T47D (cell line): ENCODE results near the gene CLDN5.

ENCODE experiments used
- DNase-seq, 2 experiments: peaks; one replicate each; pipeline versions ENCODE4 v3.0.0 to v3.0.0-alpha.2; 2011 to 2012; ENCODE audit warnings: low read depth in 1 of 2, low spot score in 1 of 2
- JUND ChIP-seq: IDR thresholded peaks from 2 replicates; pipeline ENCODE4 v1.6.1; 2012; ENCODE audit warnings: low read depth
- in situ Hi-C: cut with HindIII; loops from 2 replicates; pipeline ENCODE4 v1.10.0; 2016; ENCODE audit warnings: low sequenced_read_pairs, low pct_unique_long_range_greater_than_20kb

The CLDN5 gene

DNA sequence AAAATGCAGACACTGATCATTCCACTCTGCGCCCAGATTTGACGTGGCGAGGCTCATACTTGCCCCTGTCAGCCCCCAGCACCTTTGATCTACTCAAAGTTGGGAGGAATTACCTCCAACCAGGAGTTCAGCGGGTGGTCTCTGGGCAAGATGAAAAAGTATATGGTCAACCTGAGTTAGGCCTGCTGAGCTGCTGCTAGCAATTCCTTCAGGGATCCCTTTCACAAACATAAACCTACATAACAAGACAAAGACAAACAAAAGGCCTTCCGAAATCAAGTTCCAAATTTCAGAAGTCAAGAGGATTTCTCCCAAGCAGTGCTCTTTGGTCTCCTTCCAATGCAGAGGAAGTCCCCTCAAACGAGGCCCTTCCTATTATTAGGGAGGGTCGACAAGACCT is 20.8 kb downstream of the CLDN5 start:
- in situ Hi-C loops: no loop called here
- TF ChIP-seq JUND: no peak
- no peak for DNase-seq

DNA sequence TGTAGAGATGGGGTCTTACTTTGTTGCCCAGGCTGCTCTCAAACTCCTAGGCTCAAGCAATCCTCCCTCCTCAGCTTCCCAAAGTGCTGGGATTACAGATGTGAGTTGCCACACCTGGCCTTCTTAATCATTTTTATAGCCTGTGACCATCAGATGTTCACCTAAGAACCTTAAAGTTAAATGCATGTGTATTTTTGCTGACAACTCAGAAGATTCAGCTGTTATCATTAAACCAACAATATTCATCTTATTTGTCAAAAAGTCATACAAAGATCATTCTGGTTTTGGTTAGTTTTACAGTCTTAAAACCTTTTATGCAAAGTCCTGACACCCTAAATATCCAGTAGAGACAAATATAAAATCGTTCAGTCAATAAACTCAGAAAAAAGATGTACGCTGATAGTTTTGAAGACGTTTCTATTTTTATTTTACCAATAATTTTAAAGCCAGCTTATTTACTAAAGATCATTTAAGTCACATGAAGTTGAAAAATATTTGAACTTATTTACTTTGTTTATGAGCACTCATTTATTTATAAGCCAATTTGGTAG is 22.2 kb downstream of the CLDN5 start:
- TF ChIP-seq JUND: no peak
- DNase-seq: no peak
- in situ Hi-C loops: no loop called here

- in situ Hi-C loops: no loop called here
- TF ChIP-seq JUND: no peak
- DNase-seq: no peak
Measured at GRCh38 chr22:19499880-19500242, 24.3 kb downstream of the CLDN5 start.

- no peak for TF ChIP-seq JUND
- in situ Hi-C loops: no loop called here
- no peak for DNase-seq
Measured at GRCh38 chr22:19499236-19499879, 24.9 kb downstream of the CLDN5 start.

- TF ChIP-seq JUND: no peak
- in situ Hi-C loops: no loop called here
- no peak for DNase-seq
Measured at GRCh38 chr22:19498866-19499190, 25.4 kb downstream of the CLDN5 start.

GRCh38 chr22:19498154-19498865 is 25.9 kb downstream of the CLDN5 start:
- no peak for TF ChIP-seq JUND
- in situ Hi-C loops: no loop called here
- no peak for DNase-seq

GRCh38 chr22:19497245-19497644 is 27.0 kb downstream of the CLDN5 start:
- in situ Hi-C loops: no loop called here
- TF ChIP-seq JUND: no peak
- no peak for DNase-seq

GRCh38 chr22:19496324-19496630 is 27.9 kb downstream of the CLDN5 start:
- in situ Hi-C loops: no loop called here
- no peak for DNase-seq
- no peak for TF ChIP-seq JUND

GRCh38 chr22:19495562-19496323 is 28.5 kb downstream of the CLDN5 start:
- TF ChIP-seq JUND: no peak
- in situ Hi-C loops: no loop called here
- DNase-seq: peak; percentile 3 to 56

- no peak for TF ChIP-seq JUND
- no peak for DNase-seq
- in situ Hi-C loops: no loop called here
Measured at GRCh38 chr22:19494676-19495173, 29.5 kb downstream of the CLDN5 start.

DNA sequence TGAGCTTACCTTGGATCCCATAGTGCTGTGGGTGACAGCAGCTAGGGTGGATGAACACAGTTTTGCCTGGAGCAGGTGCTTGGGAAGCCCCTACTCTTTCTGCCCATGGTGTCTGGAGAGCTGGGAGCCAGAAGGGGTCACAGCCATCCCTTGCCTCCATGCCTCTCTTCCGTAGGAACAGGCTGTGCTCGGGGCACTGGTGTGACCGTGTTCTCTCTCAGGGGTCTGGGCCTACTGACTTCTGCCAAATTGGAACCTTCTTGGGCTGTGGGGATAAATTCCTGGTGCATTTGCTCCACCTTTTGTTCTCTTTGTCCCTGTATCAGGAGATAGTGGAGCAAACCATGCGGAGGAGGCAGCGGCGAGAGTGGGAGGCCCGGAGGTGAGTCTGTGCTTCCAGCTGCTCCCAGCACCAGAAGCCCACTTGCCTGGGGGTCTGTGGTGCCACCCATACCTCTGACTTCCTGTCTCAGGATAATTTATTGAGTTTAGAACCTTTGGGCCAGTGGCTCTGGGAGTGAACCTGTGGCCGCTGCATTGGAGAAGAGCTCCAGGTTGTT is 30.1 kb downstream of the CLDN5 start:
- in situ Hi-C loops: no loop called here
- DNase-seq: no peak
- TF ChIP-seq JUND: no peak

DNA sequence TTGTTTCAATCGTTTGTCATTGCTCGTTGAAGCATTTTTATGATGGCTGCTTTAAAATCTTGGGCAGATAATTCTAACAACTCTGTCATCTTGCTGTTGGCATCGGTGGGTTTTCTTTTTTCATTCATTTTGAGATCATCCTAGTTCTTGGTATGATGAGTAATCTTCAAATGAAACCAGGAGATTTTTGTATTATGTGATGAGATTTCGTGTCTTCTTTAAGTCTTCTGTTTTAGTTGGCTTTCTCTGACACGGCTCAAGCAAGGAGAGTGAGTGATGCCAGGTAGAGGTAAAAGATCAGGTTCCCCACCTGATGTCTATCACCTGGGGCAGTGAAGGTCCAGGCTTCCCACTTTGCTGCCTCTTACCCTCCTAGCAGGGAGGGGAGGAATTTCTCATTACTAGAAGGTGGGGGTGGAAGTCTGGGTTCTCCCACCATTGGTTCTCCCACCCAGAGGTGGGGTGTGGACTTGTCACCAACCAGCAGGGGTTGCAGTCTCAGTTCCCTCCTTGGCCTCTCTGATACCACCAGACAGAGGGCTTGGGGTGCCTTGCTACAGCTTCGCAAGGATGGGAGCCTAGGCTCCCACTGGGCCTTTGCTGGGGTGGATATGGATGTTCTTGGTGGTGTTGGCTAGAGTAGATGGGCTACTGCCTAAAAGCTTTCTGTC is 31.6 kb downstream of the CLDN5 start:
- in situ Hi-C loops: no loop called here
- DNase-seq: no peak
- no peak for TF ChIP-seq JUND

GRCh38 chr22:19490628-19491230 is 33.5 kb downstream of the CLDN5 start:
- TF ChIP-seq JUND: no peak
- in situ Hi-C loops: no loop called here
- DNase-seq: no peak
